Central memory CD4-positive, alpha-beta T cell (primary cell): ENCODE data around the gene ASB14.

ENCODE experiments used
- DNase-seq: peaks from one replicate; pipeline ENCODE4 v3.0.0; 2022

Gene ASB14

DNA sequence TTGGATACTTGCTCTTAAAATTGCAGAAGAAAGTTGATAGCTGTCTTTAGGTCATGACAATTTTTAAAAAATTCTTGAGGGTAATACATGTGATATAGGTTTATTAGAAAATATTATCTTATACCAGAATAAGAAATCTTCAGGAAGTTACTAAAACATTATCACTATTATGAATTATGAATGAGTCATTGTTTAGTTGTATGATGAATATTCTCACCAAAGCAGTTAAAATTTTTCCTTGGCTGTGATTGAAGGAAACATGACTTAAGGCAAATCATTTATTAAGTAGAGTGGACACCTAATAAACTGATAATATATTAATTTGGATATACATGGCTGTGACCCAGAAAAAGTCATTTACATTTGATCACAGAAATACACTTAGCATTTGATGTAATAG lies 34.8 kb downstream of the ASB14 start:
- no peak for DNase-seq

DNA sequence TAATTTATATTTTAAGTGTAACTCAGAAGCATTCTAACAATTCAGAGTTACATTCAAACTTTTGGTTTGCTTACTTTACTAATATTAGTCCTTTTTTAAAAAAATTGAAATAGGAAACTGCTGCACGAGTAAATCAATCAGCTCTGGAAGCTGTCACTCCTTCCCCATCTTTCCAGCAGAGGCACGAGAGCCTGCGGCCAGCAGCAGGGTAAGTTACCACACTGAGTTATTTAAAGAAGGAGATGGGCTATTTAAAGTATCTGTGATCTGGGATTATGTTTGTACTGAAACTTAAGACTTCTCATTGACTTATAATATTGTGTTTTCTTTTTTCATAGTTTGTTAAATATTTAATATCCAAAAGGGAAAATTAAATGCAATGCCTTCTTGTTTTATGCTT lies 35.6 kb downstream of the ASB14 start:
- DNase-seq: no peak

DNA sequence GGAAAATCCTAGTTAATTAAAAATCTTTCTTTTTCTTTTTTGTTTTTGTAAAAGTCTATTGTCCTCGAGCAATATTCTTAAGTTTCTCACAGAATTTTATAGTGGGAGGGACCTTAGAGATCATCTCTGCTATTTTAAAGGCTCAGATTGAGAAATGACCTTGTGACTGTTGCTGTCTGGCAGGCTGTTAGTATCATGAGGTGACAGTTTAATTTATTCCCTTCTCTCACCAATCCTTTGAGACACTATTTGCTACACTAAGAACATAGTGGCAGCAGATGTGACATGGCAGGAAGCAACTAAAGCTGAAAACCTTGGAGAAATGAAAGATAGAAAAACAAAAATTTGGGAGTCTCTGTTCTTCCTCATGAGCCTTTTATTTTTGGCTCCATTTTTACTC lies 40.1 kb downstream of the ASB14 start:
- DNase-seq: no peak

DNA sequence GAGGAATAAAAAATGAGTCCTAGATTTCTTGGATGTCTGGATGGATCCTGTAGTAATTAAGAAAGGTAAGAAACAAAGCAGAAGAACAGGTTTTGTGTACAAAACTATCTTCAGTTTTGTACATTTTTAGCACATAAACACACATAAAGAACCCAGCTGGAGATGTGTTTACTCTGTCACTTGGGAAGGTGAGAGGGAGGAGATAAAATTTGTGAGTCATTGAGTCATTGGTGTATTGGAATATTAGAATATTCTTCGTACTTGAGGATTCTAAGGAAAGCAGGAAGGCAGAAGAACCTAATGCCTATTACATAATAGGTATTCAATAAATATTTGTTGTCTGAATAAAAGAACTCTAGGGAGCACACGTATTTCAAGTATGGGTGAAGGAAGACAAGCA lies 47.5 kb downstream of the ASB14 start:
- no peak for DNase-seq

DNA sequence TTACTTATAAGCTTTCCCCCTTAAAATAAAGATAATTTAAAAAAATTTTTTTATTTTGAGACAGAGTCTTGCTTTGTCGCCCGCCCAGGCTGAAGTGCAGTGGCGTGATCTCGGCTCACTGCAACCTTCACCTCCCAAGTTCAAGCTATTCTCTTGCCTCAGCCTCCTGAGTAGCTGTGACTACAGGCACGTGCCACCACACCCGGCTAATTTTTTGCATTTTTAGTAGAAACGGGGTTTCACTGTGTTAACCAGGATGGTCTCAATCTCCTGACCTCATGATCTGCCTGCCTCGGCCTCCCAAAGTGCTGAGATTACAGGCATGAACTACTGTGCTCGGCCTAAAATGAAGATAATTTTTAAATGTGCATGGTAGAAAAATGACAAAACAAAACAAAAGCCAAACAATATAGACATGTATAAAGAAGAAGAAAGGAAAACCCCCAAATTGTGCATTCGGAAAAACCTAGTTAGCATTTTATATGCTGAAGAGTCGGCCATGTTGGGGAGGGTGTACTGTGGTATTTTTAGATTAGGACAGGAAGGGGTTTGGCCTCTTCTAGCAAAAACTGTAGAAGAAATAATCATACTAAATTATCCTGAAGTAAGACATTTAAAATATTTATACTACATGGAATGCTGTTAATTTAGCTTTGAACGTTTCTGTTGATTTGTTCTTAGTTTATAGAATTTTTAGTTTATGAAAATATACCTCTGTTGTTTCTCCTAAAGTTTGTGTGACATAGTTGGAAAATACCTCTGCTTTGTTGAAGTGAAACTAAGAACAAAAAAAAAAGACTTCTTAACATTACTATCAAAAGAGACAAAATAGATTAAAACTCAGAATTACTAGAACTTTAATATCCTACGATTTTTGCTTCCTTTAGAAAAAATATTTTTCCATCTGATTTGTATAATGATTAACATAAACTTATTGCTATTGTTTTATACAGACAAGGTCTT lies 57.6 kb downstream of the ASB14 start:
- DNase-seq: no peak

DNA sequence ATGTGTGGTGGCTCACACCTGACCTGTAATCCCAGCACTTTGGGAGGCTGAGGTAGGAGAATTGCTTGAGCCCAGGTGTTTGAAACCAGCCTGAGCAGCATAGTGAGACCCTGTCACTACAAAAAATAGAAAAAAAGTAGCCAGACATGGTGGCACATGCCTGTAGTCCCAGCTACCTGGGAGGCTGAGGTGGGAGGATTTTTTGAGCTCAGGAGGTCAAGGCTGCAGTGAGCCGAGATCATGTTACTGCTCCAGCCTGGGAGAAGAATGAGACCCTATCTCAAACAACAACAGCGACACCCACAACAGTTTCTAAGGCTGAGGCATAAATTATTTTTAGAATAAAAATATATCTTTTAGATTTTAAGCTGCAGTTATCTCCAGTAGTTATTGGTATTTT lies 58.7 kb downstream of the ASB14 start:
- no peak for DNase-seq

DNA sequence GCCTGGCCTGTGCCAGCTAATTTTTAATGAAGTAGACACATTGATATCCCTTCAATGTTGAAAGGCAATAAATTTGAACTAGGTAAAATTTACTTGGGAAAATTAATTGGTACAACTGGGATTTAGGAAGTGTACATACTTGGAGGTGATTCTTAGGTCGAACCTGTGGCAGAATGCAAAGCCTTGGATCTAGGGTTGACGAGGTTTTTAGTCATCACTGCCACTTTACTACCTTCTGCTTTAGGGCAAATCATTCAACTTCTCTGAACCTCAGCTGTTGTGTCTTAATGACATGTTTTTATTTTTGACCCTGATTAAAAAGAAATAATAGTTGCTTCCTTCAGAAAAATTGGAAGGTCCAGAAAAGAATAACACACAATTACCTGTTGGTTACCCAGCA lies 62.5 kb downstream of the ASB14 start:
- no peak for DNase-seq

DNA sequence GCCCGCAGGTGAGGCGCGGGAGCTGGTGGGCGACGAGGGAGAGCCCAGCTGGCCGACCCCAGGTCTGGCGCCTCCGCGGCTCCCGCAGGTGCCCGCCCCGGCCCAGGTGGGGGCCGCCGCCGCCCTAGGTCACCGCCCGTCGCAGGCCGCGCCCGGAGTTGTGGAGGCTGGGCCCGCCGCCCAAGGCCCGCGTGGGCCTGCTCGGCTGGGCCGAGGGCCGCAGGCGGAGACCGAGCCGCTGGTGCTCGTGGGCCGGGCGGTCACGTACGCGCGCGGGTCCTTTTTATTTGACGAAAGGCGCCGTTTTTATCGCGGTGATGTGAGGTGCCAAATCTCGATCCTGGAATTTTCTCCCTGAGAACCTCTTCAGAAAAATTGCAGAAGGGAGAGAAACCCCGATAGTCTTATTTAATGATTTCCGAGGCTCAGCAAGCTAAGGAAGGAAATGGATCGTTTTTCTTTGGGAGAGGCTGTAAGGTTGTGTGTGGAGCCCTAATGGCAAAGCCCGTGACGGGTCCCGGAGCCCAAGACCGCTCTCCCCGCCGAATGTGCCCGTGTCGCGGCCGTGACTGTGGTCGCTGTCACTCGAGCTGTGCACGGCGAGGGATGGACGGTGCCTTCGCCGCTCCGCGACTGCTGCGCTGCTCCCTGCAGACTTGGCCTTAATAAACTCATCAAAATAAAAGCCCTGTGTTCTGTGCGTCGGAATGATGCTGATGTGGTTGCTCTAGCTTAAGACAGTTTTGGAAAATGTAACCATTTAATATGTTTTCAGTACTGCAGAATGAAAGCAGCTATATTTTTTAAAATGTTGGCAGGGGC lies 64.3 kb downstream of the ASB14 start:
- DNase-seq: peak; percentile 52

DNA sequence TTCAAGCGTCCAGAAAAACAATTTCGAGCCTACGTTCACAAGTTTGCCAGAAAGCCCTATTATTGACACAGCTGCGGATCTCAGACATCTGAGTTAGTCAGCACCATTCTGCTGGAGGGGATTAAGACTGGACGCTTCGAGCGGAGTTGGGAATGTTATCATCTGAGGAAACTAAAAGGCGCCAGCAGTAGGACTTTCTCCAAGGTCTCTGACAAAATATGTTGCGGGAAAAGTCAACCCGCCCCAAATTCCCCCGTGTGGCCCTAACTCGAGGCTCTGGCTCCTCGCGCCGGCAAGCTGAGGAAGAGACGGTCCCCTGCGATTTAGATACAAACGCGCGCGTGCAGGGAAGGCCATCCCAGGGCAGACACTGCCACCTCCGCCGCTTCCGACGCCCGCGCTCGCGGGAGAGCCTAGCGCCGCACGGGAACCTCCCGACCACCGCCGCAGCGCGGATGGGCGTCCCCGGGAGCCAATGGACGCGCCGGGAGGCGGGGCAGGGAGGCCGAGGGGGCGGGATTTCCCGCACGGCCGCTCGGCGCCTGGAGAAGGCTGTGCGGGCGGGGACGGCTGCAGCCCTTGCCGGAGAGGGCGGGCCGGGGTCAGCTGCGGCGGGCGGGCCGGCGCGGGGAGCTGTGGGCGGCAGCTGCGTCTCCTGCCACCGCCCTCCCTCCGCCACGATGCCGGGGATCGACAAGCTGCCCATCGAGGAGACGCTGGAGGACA lies 65.1 kb downstream of the ASB14 start, which contains the start of gene APPL1:
Gene APPL1, plus strand, starts transcription at position 526 of the 726 bp plus-strand sequence. Its CDS starts 155 bp downstream, at position 681.
- peak; percentile 84 for DNase-seq

DNA sequence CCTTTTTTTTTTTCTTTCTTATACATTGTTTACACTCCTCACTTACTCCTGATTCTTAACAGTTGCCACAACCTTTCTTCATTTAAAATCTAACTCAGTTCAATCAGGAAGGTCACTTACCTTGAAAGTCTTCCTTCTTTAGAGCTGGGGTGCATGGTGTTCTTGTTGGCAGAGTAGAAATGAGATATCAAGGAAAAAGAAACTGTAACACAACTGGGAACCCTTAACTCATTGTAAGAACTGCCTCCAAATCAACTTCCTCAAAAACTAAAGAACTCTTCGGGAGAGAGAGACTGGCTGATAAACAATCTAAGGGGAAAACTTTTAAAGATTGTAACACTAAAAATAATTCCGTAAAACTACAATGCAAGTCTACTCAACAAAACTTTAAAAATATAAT lies 66.3 kb downstream of the ASB14 start:
- DNase-seq: no peak

DNA sequence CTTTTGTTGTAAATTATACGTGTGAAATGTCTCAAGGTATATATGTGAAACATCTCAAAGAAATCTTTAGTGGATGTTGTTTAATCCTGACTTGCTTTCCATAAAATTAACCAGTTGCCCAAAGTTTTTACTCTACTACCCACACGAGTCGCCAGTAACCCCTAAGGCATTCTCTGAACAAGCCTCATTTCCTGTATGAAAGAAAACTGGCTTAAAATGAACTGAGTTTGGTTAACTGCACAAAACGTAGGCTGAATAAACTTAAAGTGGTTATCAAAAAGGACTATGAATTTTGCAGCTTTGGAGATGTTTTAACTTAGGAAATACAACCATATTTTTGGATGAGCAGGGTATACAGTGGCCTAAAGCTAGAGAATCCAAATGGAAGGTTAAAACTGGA lies 67.6 kb downstream of the ASB14 start:
- no peak for DNase-seq

DNA sequence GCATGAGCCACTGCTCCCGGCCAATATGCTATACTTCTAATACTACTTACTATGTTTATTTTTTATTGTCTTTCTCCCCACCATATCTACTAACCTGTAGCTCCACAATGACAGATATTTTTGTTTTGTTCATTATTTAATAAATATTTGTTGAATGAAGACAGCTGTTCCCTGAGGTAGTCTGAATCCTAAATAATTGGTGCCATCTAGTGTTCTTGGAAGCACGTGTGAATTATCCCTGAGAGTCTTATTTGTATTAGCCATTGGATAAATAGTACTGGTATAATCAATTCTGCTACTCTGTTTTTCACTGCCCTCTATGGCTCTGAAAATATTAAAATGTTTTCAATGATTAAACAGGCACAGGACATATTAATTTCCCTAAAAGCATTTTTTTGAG lies 70.6 kb downstream of the ASB14 start:
- DNase-seq: no peak
